SK-N-SH treated with all-trans-retinoic acid at 6 μM for 48 hours (cell line): Measurements from ENCODE around the gene HMGCS2.

Source experiments
- ATAC-seq: fragments of 200-7000 bp; cut with Tn5 transposase; 3 replicates; pipeline ENCODE4 v1.9.1; 2020; ENCODE audit warnings: mild to moderate bottlenecking, moderate library complexity
- ARNTL ChIP-seq: fragments of 450-650 bp; formaldehyde crosslinking; IDR thresholded peaks from 2 replicates; pipeline ENCODE4 v1.5.0; 2020; ENCODE audit warnings: low read depth, mild to moderate bottlenecking, moderate library complexity, borderline replicate concordance
- BACH2 ChIP-seq: fragments of 250-450 bp; sonication (Bioruptor Pico); IDR thresholded peaks from 2 replicates; pipeline ENCODE4 v1.9.0; 2021; ENCODE audit warnings: mild to moderate bottlenecking, borderline replicate concordance
- CSDC2 ChIP-seq: fragments of 250-450 bp; sonication (Bioruptor Pico); IDR thresholded peaks from 2 replicates; pipeline ENCODE4 v1.5.0; 2020; ENCODE audit warnings: mild to moderate bottlenecking, moderate library complexity
- ESRRG ChIP-seq: fragments of 250-450 bp; sonication (Bioruptor Pico); IDR thresholded peaks from 2 replicates; pipeline ENCODE4 v1.6.1; 2021; ENCODE audit warnings: mild to moderate bottlenecking
- GLIS3 ChIP-seq: fragments of 250-450 bp; sonication (Bioruptor Pico); IDR thresholded peaks from 2 replicates; pipeline ENCODE4 v1.5.0; 2020; ENCODE audit warnings: mild to moderate bottlenecking, moderate library complexity
- ISL1 ChIP-seq: fragments of 250-450 bp; sonication (Bioruptor Pico); IDR thresholded peaks from 2 replicates; pipeline ENCODE4 v2.1.2; 2022; ENCODE audit warnings: mild to moderate bottlenecking, moderate library complexity
- OSR1 ChIP-seq: fragments of 250-450 bp; sonication (Bioruptor Pico); IDR thresholded peaks from 2 replicates; pipeline ENCODE4 v1.8.0; 2022; ENCODE audit warnings: moderate library complexity, mild to moderate bottlenecking, inconsistent platforms
- PATZ1 ChIP-seq: fragments of 250-450 bp; sonication (Bioruptor Pico); IDR thresholded peaks from 2 replicates; pipeline ENCODE4 v1.8.0; 2020; ENCODE audit warnings: mild to moderate bottlenecking, moderate library complexity, borderline replicate concordance
- POU6F1 ChIP-seq: fragments of 250-450 bp; sonication (Bioruptor Pico); IDR thresholded peaks from 2 replicates; pipeline ENCODE4 v1.8.0; 2021; ENCODE audit warnings: low read depth, mild to moderate bottlenecking, moderate library complexity, borderline replicate concordance
- RARB ChIP-seq: fragments of 250-450 bp; sonication (Bioruptor Pico); IDR thresholded peaks from 2 replicates; pipeline ENCODE4 v1.8.0; 2021; ENCODE audit warnings: mild to moderate bottlenecking, moderate library complexity
- TCF4 ChIP-seq: fragments of 250-450 bp; sonication (Bioruptor Pico); IDR thresholded peaks from 2 replicates; pipeline ENCODE4 v1.8.0; 2021; ENCODE audit warnings: mild to moderate bottlenecking, moderate library complexity, borderline replicate concordance
- TOX ChIP-seq: fragments of 250-450 bp; sonication (Bioruptor Pico); IDR thresholded peaks from 2 replicates; pipeline ENCODE4 v1.8.0; 2021; ENCODE audit warnings: mild to moderate bottlenecking, moderate library complexity, borderline replicate concordance
- TSHZ2 ChIP-seq: fragments of 250-450 bp; sonication (Bioruptor Pico); IDR thresholded peaks from 2 replicates; pipeline ENCODE4 v1.5.0; 2020; ENCODE audit warnings: mild to moderate bottlenecking, moderate library complexity
- ZFP3 ChIP-seq: fragments of 250-450 bp; sonication (Bioruptor Pico); IDR thresholded peaks from 2 replicates; pipeline ENCODE4 v1.5.0; 2020; ENCODE audit warnings: mild to moderate bottlenecking, moderate library complexity
- ZFP30 ChIP-seq: fragments of 450-650 bp; formaldehyde crosslinking; IDR thresholded peaks from 2 replicates; pipeline ENCODE4 v1.5.0; 2022; ENCODE audit warnings: mild to moderate bottlenecking, moderate library complexity
- ZNF565 ChIP-seq: fragments of 450-650 bp; formaldehyde crosslinking; conservative IDR thresholded peaks from 2 replicates; pipeline ENCODE4 v1.5.0; 2020; ENCODE audit warnings: low read depth, mild to moderate bottlenecking, moderate library complexity
- ZNF70 ChIP-seq: fragments of 450-650 bp; formaldehyde crosslinking; IDR thresholded peaks from 2 replicates; pipeline ENCODE4 v1.5.0; 2020; ENCODE audit warnings: mild to moderate bottlenecking, moderate library complexity
- ZNF8 ChIP-seq: fragments of 450-650 bp; formaldehyde crosslinking; IDR thresholded peaks from 2 replicates; pipeline ENCODE4 v1.5.0; 2020; ENCODE audit warnings: mild to moderate bottlenecking, moderate library complexity
- TF ChIP-seq, protein P1 (sequence below): fragments of 250-450 bp; sonication (Bioruptor Pico); IDR thresholded peaks from 2 replicates; pipeline ENCODE4 v1.5.1; 2021; ENCODE audit warnings: mild to moderate bottlenecking, moderate library complexity
- TF ChIP-seq, protein P2 (sequence below): fragments of 250-450 bp; sonication (Bioruptor Pico); IDR thresholded peaks from 2 replicates; pipeline ENCODE4 v1.5.1; 2020; ENCODE audit warnings: low read depth, mild to moderate bottlenecking, moderate library complexity

HMGCS2 gene

DNA sequence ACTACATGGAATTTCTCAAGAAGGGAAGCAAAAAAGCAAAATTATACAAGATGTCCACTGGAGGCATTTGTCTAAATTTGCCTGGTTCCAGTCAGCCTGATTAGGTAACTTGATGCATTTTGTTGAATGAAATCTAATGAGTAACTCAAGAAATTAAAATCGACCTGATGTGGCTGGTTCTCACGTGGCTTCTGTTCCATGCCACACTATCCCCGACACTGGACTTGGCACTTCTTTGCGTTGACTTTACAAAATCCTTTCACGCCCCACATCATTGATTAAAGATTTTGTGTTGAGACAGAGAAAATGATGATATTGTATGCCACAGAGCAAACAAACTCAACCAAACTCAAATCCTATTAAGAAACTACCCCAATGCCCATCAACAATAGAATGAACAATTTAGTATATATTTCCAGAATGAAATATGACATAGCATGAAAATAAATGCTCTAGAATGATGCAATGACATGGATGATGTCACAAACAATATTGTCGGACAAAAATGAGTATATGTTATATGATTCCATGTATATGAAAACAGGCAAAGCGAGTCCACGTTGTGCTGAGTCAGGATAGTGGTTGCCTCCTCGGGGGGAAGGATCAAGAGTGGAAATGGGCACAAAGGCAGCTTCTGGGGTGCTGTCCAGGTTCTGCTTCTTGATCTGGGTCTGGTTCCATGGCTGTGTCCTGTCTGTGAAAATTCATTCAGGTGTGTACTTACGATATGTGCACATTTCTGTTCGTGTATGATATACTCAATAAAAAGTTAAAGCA lies 12.9 kb upstream of the HMGCS2 start:
- TF ChIP-seq BACH2 (CRISPR knock-in tag) = no peak
- no peak for TF ChIP-seq ZFP3 (CRISPR knock-in tag)
- no peak for TF ChIP-seq ZNF565
- no peak for TF ChIP-seq TCF4
- TF ChIP-seq ZNF70 (CRISPR knock-in tag) = no peak
- TF ChIP-seq TSHZ2 (CRISPR knock-in tag) = no peak
- TF ChIP-seq RARB = no peak
- no peak for TF ChIP-seq TOX (CRISPR knock-in tag)
- TF ChIP-seq, protein P1, sequence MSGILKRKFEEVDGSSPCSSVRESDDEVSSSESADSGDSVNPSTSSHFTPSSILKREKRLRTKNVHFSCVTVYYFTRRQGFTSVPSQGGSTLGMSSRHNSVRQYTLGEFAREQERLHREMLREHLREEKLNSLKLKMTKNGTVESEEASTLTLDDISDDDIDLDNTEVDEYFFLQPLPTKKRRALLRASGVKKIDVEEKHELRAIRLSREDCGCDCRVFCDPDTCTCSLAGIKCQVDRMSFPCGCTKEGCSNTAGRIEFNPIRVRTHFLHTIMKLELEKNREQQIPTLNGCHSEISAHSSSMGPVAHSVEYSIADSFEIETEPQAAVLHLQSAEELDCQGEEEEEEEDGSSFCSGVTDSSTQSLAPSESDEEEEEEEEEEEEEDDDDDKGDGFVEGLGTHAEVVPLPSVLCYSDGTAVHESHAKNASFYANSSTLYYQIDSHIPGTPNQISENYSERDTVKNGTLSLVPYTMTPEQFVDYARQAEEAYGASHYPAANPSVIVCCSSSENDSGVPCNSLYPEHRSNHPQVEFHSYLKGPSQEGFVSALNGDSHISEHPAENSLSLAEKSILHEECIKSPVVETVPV (CRISPR knock-in tag) = no peak
- TF ChIP-seq, protein P2, sequence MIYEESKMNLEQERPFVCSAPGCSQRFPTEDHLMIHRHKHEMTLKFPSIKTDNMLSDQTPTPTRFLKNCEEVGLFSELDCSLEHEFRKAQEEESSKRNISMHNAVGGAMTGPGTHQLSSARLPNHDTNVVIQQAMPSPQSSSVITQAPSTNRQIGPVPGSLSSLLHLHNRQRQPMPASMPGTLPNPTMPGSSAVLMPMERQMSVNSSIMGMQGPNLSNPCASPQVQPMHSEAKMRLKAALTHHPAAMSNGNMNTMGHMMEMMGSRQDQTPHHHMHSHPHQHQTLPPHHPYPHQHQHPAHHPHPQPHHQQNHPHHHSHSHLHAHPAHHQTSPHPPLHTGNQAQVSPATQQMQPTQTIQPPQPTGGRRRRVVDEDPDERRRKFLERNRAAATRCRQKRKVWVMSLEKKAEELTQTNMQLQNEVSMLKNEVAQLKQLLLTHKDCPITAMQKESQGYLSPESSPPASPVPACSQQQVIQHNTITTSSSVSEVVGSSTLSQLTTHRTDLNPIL (CRISPR knock-in tag) = no peak
- no peak for TF ChIP-seq ZFP30 (CRISPR knock-in tag)
- TF ChIP-seq ZNF8 (CRISPR knock-in tag) = no peak
- TF ChIP-seq POU6F1 (CRISPR knock-in tag) = no peak
- no peak for TF ChIP-seq PATZ1
- no peak for TF ChIP-seq ESRRG (CRISPR knock-in tag)
- no peak for TF ChIP-seq ARNTL (CRISPR knock-in tag)
- TF ChIP-seq, all 23 proteins: peak for 0
- ATAC-seq = no peak

- ATAC-seq = peak; percentile 83
- TF ChIP-seq ZNF8 (CRISPR knock-in tag) (no peak), TSHZ2 (CRISPR knock-in tag) (no peak), PATZ1 (no peak), ZNF565 (no peak), ARNTL (CRISPR knock-in tag) (no peak), CSDC2 (CRISPR knock-in tag) (no peak), OSR1 (no peak), GLIS3 (CRISPR knock-in tag) (no peak), ISL1 (CRISPR knock-in tag) (no peak)
Observed at GRCh38 chr1:119779869-119780356, 11.2 kb upstream of the HMGCS2 start.
